ENCODE data around the gene ZNF638. TPM values are rescaled to one million over a fixed set of nuclear protein-coding genes. Genes with fewer than 3 reads are reported as not detected.

ZNF638 gene
- total RNA-seq, 1 experiment from 2014 or later = 80.8 TPM

DNA sequence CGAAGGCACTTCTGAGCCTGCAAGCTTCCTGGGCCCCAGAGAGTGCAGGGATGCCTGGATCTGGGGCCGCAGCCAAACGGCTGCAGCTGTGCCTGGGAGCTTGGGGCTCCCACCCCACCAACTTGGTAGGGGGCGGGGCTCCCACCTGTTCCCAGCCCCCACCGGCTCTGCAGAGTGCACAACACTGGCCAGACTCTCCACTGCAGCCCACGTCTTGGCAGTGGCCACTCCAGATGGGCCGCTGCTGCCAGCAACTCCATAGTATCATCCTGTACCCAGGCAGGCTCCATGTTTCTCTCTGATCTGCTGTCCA is 131.7 kb downstream of the ZNF638 start:
- Histone ChIP-seq H3K27me3 (ENCODE audit: control insufficient read depth, insufficient read depth, low read length) (peaks cover 17% of the 10 kb centered on the region), H3K4me1 (ENCODE audit: control insufficient read depth, insufficient read depth, low read length) (peaks cover 3% of the 10 kb centered on the region; the same call in 1 of the 2 replicates), H3K36me3 (ENCODE audit: control insufficient read depth, insufficient read depth, low read length) (no peaks in the 10 kb centered on the region), H3K27ac (ENCODE audit: low read length) (no peak overlapping the region), H3K9me3 (ENCODE audit: control insufficient read depth, insufficient read depth, low read depth, low read length) (no peaks in the 10 kb centered on the region), H3K4me3 (ENCODE audit: low read depth in 2 of 2, low read length in 2 of 2) (no peak overlapping the region)
- intact Hi-C loops (cut with micrococcal nuclease; ENCODE audit: unreplicated experiment) (loop anchor here (5.0 kb wide), 1 partner anchor 49 kb away; no protein-coding TSS in a partner anchor), in situ Hi-C loops (cut with HindIII; ENCODE audit: low pct_unique_long_range_greater_than_20kb, low sequenced_read_pairs) (no loop called here)
- ChIA-PET POLR2A (no interaction called here), CTCF (no interaction called here)
- BruUV-seq (replicated peaks) = no TSS peak
- DNase-seq (ENCODE audit: low read depth, low spot score) = no peak
- TF ChIP-seq REST (IDR thresholded peaks at IDR 0.05; ENCODE audit: insufficient read depth in 1 of 2, low read depth in 2 of 2, low read length in 1 of 2) (no peak), POLR2AphosphoS5 (IDR thresholded peaks at IDR 0.05; ENCODE audit: low read depth, low read length) (no peak), TCF7L2 (IDR thresholded peaks at IDR 0.05; ENCODE audit: low read depth, low read length) (no peak), CTCF (IDR thresholded peaks at IDR 0.05) (no peak), SIN3A (IDR thresholded peaks at IDR 0.05; ENCODE audit: borderline replicate concordance, insufficient read depth, low read depth, low read length) (no peak)
- no peak for ATAC-seq

- CTCF ChIA-PET = no interaction called here
- Histone ChIP-seq H3K36me3 (ENCODE audit: control insufficient read depth, insufficient read depth, low read length) (no peaks in the 10 kb centered on the region), H3K27me3 (ENCODE audit: control insufficient read depth, insufficient read depth, low read length) (peaks cover 17% of the 10 kb centered on the region), H3K9me3 (ENCODE audit: control insufficient read depth, insufficient read depth, low read depth, low read length) (no peaks in the 10 kb centered on the region), H3K27ac (ENCODE audit: low read length) (no peak overlapping the region), H3K4me1 (ENCODE audit: control insufficient read depth, insufficient read depth, low read length) (peaks cover 3% of the 10 kb centered on the region; the same call in 1 of the 2 replicates), H3K4me3 (ENCODE audit: low read depth in 2 of 2, low read length in 2 of 2) (no peak overlapping the region)
- TF ChIP-seq REST (IDR thresholded peaks at IDR 0.05; ENCODE audit: insufficient read depth in 1 of 2, low read depth in 2 of 2, low read length in 1 of 2) (no peak), SIN3A (IDR thresholded peaks at IDR 0.05; ENCODE audit: borderline replicate concordance, insufficient read depth, low read depth, low read length) (no peak), CTCF (IDR thresholded peaks at IDR 0.05) (no peak), TCF7L2 (IDR thresholded peaks at IDR 0.05; ENCODE audit: low read depth, low read length) (no peak), POLR2AphosphoS5 (IDR thresholded peaks at IDR 0.05; ENCODE audit: low read depth, low read length) (no peak)
- no peak for ATAC-seq
- in situ Hi-C loops (cut with HindIII; ENCODE audit: low pct_unique_long_range_greater_than_20kb, low sequenced_read_pairs) = no loop called here
- POLR2A ChIA-PET = no interaction called here
- no peak for DNase-seq (ENCODE audit: low read depth, low spot score)
- no TSS peak for BruUV-seq (replicated peaks)
- intact Hi-C loops (cut with micrococcal nuclease; ENCODE audit: unreplicated experiment) = loop anchor here (5.0 kb wide), 1 partner anchor 48 kb away; no protein-coding TSS in a partner anchor
These were observed 132.8 kb downstream of the ZNF638 start for GRCh38 chr2:71464389-71464788.

Data from Panc1 (cell line).